Osteocyte (in vitro differentiated cells): ENCODE results near the gene PTPN1. TPM values are rescaled to one million over a fixed set of nuclear protein-coding genes. Genes with fewer than 3 reads are reported as not detected.

Experiments used
- DNase-seq: peaks from one replicate; pipeline ENCODE4 v3.0.0; 2021; ENCODE audit warnings: mixed read lengths; ENCODE audit not compliant: unreplicated experiment; ENCODE audit errors: extremely low spot score
- H3K27ac Mint-ChIP-seq: one replicate; pipeline ENCODE4 v1.8.0; 2021; ENCODE audit warnings: mild to moderate bottlenecking, mixed read lengths; ENCODE audit not compliant: unreplicated experiment
- H3K27me3 Mint-ChIP-seq: one replicate; pipeline ENCODE4 v1.8.0; 2021; ENCODE audit warnings: mixed read lengths; ENCODE audit not compliant: unreplicated experiment
- H3K36me3 Mint-ChIP-seq: one replicate; pipeline ENCODE4 v1.8.0; 2021; ENCODE audit warnings: mixed read lengths; ENCODE audit not compliant: unreplicated experiment
- H3K4me1 Mint-ChIP-seq: one replicate; pipeline ENCODE4 v1.8.0; 2021; ENCODE audit warnings: mixed read lengths; ENCODE audit not compliant: unreplicated experiment
- H3K4me3 Mint-ChIP-seq: one replicate; pipeline ENCODE4 v1.8.0; 2021; ENCODE audit warnings: mild to moderate bottlenecking, moderate library complexity, mixed read lengths; ENCODE audit not compliant: unreplicated experiment
- H3K9me3 Mint-ChIP-seq: one replicate; pipeline ENCODE4 v1.8.0; 2021; ENCODE audit warnings: mixed read lengths; ENCODE audit not compliant: unreplicated experiment
- CTCF ChIP-seq: fragments of 200-600 bp; sonication (generic); IDR thresholded peaks from 2 replicates; pipeline ENCODE4 v1.5.0; 2021; ENCODE audit warnings: antibody characterized with exemption, mild to moderate bottlenecking, moderate library complexity
- total RNA-seq: library from RNA; stranded (reverse); gene quantifications from 2 replicates; pipeline ENCODE4 v1.2.1, GENCODE V29; 2021

Gene PTPN1
- total RNA-seq, 1 donor from 2014 or later = 29.1 TPM

- no peaks in the 10 kb centered on the region for H3K9me3 Mint-ChIP-seq
- H3K4me3 Mint-ChIP-seq = peak overlapping the region; percentile 20
- no peaks in the 10 kb centered on the region for H3K36me3 Mint-ChIP-seq
- H3K27me3 Mint-ChIP-seq = no peaks in the 10 kb centered on the region
- H3K4me1 Mint-ChIP-seq = peaks cover 67% of the 10 kb centered on the region
- peak overlapping the region; percentile 80 for H3K27ac Mint-ChIP-seq
- no peak for DNase-seq
- peak; percentile 19 for TF ChIP-seq CTCF
Measured at GRCh38 chr20:50540620-50541605, 30.7 kb downstream of the PTPN1 start.

GRCh38 chr20:50541606-50542041 lies 31.4 kb downstream of the PTPN1 start:
- Mint-ChIP-seq H3K4me3 (no peak overlapping the region), H3K27me3 (no peaks in the 10 kb centered on the region), H3K36me3 (no peaks in the 10 kb centered on the region), H3K27ac (peak overlapping the region; percentile 80), H3K9me3 (no peaks in the 10 kb centered on the region), H3K4me1 (peaks cover 66% of the 10 kb centered on the region)
- TF ChIP-seq CTCF = no peak
- DNase-seq = no peak

- no peak for TF ChIP-seq CTCF
- H3K27ac Mint-ChIP-seq = no peak overlapping the region
- H3K4me1 Mint-ChIP-seq = peaks cover 61% of the 10 kb centered on the region
- H3K27me3 Mint-ChIP-seq = no peaks in the 10 kb centered on the region
- no peak for DNase-seq
- H3K9me3 Mint-ChIP-seq = no peaks in the 10 kb centered on the region
- no peak overlapping the region for H3K4me3 Mint-ChIP-seq
- H3K36me3 Mint-ChIP-seq = no peaks in the 10 kb centered on the region
Measured at GRCh38 chr20:50543326-50543725, 33.1 kb downstream of the PTPN1 start.

GRCh38 chr20:50545126-50545525 lies 34.9 kb downstream of the PTPN1 start:
- Mint-ChIP-seq H3K36me3 (peaks cover 7% of the 10 kb centered on the region), H3K4me3 (no peak overlapping the region)
- no peak for DNase-seq

More at GRCh38 chr20:50545126-50545525, 34.9 kb downstream of the PTPN1 start:
- Mint-ChIP-seq H3K4me1 (peaks cover 52% of the 10 kb centered on the region), H3K9me3 (no peaks in the 10 kb centered on the region), H3K27ac (no peak overlapping the region), H3K27me3 (no peaks in the 10 kb centered on the region)
- no peak for TF ChIP-seq CTCF
